HepG2 (cell line): ENCODE measurements around the gene SLC9A9. TPM values are rescaled to one million over a fixed set of nuclear protein-coding genes. Genes with fewer than 3 reads are reported as not detected.

Experiments used
- ATAC-seq: fragments of 200-7000 bp; cut with Tn5 transposase; 3 replicates; pipeline ENCODE4 v1.9.1; 2020; ENCODE audit warnings: mild to moderate bottlenecking, moderate library complexity
- BruUV-seq: library from RNA; stranded (reverse); fragments of 400-500 nt; replicated peaks from 2 replicates; lab custom pipeline; 2021; lab: Mats Ljungman, UMichigan
- CTCF ChIA-PET: fragments of 300-600 bp; formaldehyde crosslinking; extraction: SDS; loops from one replicate; lab custom pipeline; 2021; ENCODE audit warnings: low total read pairs, inconsistent platforms, low intra/inter-chr PET ratio; lab: Yijun Ruan, JAX
- POLR2A ChIA-PET: fragments of 350-600 bp; sonication (Branson Sonifier 250); formaldehyde crosslinking; loops from one replicate; lab custom pipeline; 2020; ENCODE audit warnings: antibody characterized with exemption, inconsistent platforms; lab: Yijun Ruan, JAX
- DNase-seq: peaks from one replicate; pipeline ENCODE4 v3.0.0-alpha.2; 2015; ENCODE audit warnings: low spot score
- FAIRE-seq: peaks from 3 replicates; lab custom pipeline; 2011; peaks lifted over from hg19 to GRCh38; lab: Jason Lieb, UNC
- H2AFZ ChIP-seq: one replicate; pipeline ENCODE4 v1.6.1; 2011; ENCODE audit warnings: low read length, inconsistent platforms
- H3K27ac ChIP-seq: fragments of 300-600 bp; 3 replicates; pipeline ENCODE4 v1.8.0; 2011; ENCODE audit warnings: mixed run types, mild to moderate bottlenecking, mixed read lengths, low read length, inconsistent platforms; ENCODE audit not compliant: insufficient read depth; ENCODE audit errors: extremely low read length
- H3K27me3 ChIP-seq, 2 experiments: fragments of 200-600 bp in 1 of 2; 2 replicates in 1 of 2; 3 replicates in 1 of 2; pipeline versions ENCODE4 v1.6.0 to v1.8.0; 2011; ENCODE audit warnings: low read length in 2 of 2, mild to moderate bottlenecking in 2 of 2, moderate library complexity in 2 of 2, inconsistent platforms in 1 of 2; ENCODE audit not compliant: insufficient read depth in 2 of 2, control insufficient read depth in 1 of 2
- H3K36me3 ChIP-seq, 2 experiments: fragments of 200-600 bp in 1 of 2; replicated peaks in 1 of 2; 2 replicates in 1 of 2; 3 replicates in 1 of 2; pipeline versions ENCODE4 v1.5.1 to v1.8.0; 2011; ENCODE audit warnings: low read length in 2 of 2, inconsistent platforms in 1 of 2; ENCODE audit not compliant: insufficient read depth in 2 of 2, control insufficient read depth in 1 of 2
- H3K4me1 ChIP-seq: 2 replicates; pipeline ENCODE4 v1.5.1; 2012; ENCODE audit warnings: low read length, inconsistent platforms; ENCODE audit not compliant: insufficient read depth
- H3K4me2 ChIP-seq: 2 replicates; pipeline ENCODE4 v1.6.0; 2011; ENCODE audit warnings: low read depth, low read length, inconsistent platforms
- H3K4me3 ChIP-seq, 3 experiments: fragments of 200-600 bp in 1 of 3; sonication (generic), shearing (Covaris generic) in 1 of 3; replicated peaks in 1 of 3; 2 replicates each; pipeline ENCODE4 v1.5.1; 2011 to 2016; ENCODE audit warnings: low read length in 3 of 3, inconsistent platforms in 2 of 3, low read depth in 2 of 3, mild to moderate bottlenecking in 2 of 3, control low read depth in 1 of 3, mixed read lengths in 1 of 3; ENCODE audit not compliant: insufficient read depth in 1 of 3
- H3K79me2 ChIP-seq: one replicate; pipeline ENCODE4 v1.6.1; 2011; ENCODE audit warnings: low read length, inconsistent platforms; ENCODE audit not compliant: insufficient read depth
- H3K9ac ChIP-seq: 2 replicates; pipeline ENCODE4 v1.6.0; 2011; ENCODE audit warnings: mild to moderate bottlenecking, low read depth, low read length, inconsistent platforms; ENCODE audit not compliant: insufficient read depth
- H3K9me3 ChIP-seq: 2 replicates; pipeline ENCODE4 v1.5.1; 2012; ENCODE audit warnings: mild to moderate bottlenecking, low read length
- H4K20me1 ChIP-seq: 2 replicates; pipeline ENCODE4 v1.6.0; 2011; ENCODE audit warnings: inconsistent platforms, mild to moderate bottlenecking, low read length, moderate library complexity; ENCODE audit not compliant: insufficient read depth
- ARNT2 ChIP-seq: sonication (generic); formaldehyde crosslinking; IDR thresholded peaks from 2 replicates; pipeline ENCODE4 v1.8.0; 2022; ENCODE audit warnings: mild to moderate bottlenecking, low read depth, missing genetic modification reagents, moderate library complexity
- HOXD1 ChIP-seq: sonication (generic); formaldehyde crosslinking; IDR thresholded peaks from 2 replicates; pipeline ENCODE4 v1.5.0; 2020; ENCODE audit warnings: missing genetic modification reagents
- NFRKB ChIP-seq: fragments of 450-650 bp; IDR thresholded peaks from 2 replicates; pipeline ENCODE4 v1.6.1; 2017
- NR2F2 ChIP-seq: IDR thresholded peaks from 2 replicates; pipeline ENCODE4 v1.6.1; 2012; ENCODE audit warnings: low read depth, inconsistent platforms, borderline replicate concordance
- PTBP1 ChIP-seq: fragments of 200-400 bp; formaldehyde crosslinking; IDR thresholded peaks from 2 replicates; pipeline ENCODE4 v1.6.1; 2018; ENCODE audit warnings: low read length, low read depth; ENCODE audit not compliant: poor library complexity, severe bottlenecking
- REXO4 ChIP-seq: sonication (generic); formaldehyde crosslinking; IDR thresholded peaks from 2 replicates; pipeline ENCODE4 v1.8.0; 2022; ENCODE audit warnings: missing genetic modification reagents, mild to moderate bottlenecking, borderline replicate concordance
- ZC3H13 ChIP-seq: sonication (generic); formaldehyde crosslinking; IDR thresholded peaks from 2 replicates; pipeline ENCODE4 v1.8.1; 2023; ENCODE audit warnings: mild to moderate bottlenecking, missing genetic modification reagents, moderate library complexity
- ZNF121 ChIP-seq: sonication (generic); formaldehyde crosslinking; IDR thresholded peaks from 2 replicates; pipeline ENCODE4 v1.5.0; 2020; ENCODE audit warnings: mild to moderate bottlenecking, missing genetic modification reagents
- ZNF331 ChIP-seq: sonication (generic); formaldehyde crosslinking; IDR thresholded peaks from 2 replicates; pipeline ENCODE4 v1.4.0; 2020; ENCODE audit warnings: missing genetic modification reagents
- ZNF343 ChIP-seq: sonication (generic); formaldehyde crosslinking; IDR thresholded peaks from 2 replicates; pipeline ENCODE4 v1.4.0; 2020; ENCODE audit warnings: mild to moderate bottlenecking, missing genetic modification reagents
- ZNF562 ChIP-seq: sonication (generic); formaldehyde crosslinking; IDR thresholded peaks from 2 replicates; pipeline ENCODE4 v1.8.0; 2022; ENCODE audit warnings: missing genetic modification reagents, borderline replicate concordance
- WGBS: methylation state at CpG from one replicate; pipeline ENCODE4 v1.1.6; 2017; ENCODE audit warnings: low lambda C conversion rate; 5-methylcytosine and 5-hydroxymethylcytosine counted together
- in situ Hi-C: cut with HindIII; loops from 2 replicates; pipeline ENCODE4 v1.10.0; 2017; ENCODE audit warnings: low pct_unique_long_range_greater_than_20kb; ENCODE audit not compliant: extremely low pct_ligation_motif_present
- intact Hi-C: fragments of 100-400 bp; cut with micrococcal nuclease; formaldehyde crosslinking; loops from one replicate; pipeline ENCODE4 v1.10.0; 2022; ENCODE audit not compliant: unreplicated experiment
- polyA plus RNA-seq, 8 experiments: library from polyadenylated mRNA; depleted of rRNA in 3 of 8; stranded (reverse) in 7 of 8; unstranded in 1 of 8; fragments of >200 nt; fragmentation: Illumina TruSeq in 4 of 8; extraction: Trizol in 4 of 8; gene quantifications; 2 replicates each; pipeline versions ENCODE4 v1.2.1 to v1.2.3, GENCODE V29; 2011 to 2016; ENCODE audit warnings: low read depth in 4 of 8, missing spikeins in 1 of 8, mixed read lengths in 1 of 8; ENCODE audit not compliant: insufficient read depth in 1 of 8
- total RNA-seq, 5 experiments: library from RNA; depleted of rRNA; stranded (reverse); fragments of >200 nt; fragmentation: Illumina TruSeq; extraction: Trizol; gene quantifications; 2 replicates each; pipeline ENCODE4 v1.2.3, GENCODE V29; 2016; ENCODE audit warnings: low read depth in 1 of 5
- TF ChIP-seq, protein P1 (sequence below): sonication (generic); formaldehyde crosslinking; IDR thresholded peaks from 2 replicates; pipeline ENCODE4 v1.4.0; 2020; ENCODE audit warnings: missing genetic modification reagents, mild to moderate bottlenecking, borderline replicate concordance
- TF ChIP-seq, protein P2 (sequence below): sonication (generic); formaldehyde crosslinking; IDR thresholded peaks from 2 replicates; pipeline ENCODE4 v1.4.0; 2020; ENCODE audit warnings: missing genetic modification reagents, borderline replicate concordance
- TF ChIP-seq, protein P3 (sequence below): sonication (generic); formaldehyde crosslinking; IDR thresholded peaks from 2 replicates; pipeline ENCODE4 v1.8.0; 2022; ENCODE audit warnings: missing genetic modification reagents, mild to moderate bottlenecking, moderate library complexity, borderline replicate concordance
- TF ChIP-seq, protein P4 (sequence below): sonication (generic); formaldehyde crosslinking; IDR thresholded peaks from 2 replicates; pipeline ENCODE4 v1.8.0; 2022; ENCODE audit warnings: mild to moderate bottlenecking, missing genetic modification reagents, borderline replicate concordance

Gene SLC9A9
- total and polyA plus RNA-seq, 2 of the 13 experiments (the other 11 are each of a cell fraction or from before 2014, with no cell fraction given), result not detected

DNA sequence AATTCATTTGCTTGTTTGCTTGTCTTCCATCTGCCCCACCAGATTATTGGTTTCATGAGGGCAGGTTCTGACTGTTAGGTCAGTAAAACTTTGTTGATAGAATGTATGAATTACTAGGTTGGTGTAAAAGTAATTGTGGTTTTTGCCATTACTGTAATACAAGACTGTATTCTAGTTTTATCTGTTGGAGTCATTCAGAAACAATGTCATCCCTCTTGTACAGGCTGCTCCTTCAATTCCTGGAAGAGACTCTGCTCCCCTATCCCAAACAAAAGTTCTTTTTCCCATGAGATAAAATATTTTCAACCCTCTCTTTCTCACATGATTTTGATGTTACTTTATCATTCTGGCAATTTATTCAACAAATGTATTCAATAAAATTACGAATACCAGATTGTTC is 613.7 kb downstream of the SLC9A9 start:
- BruUV-seq, result no TSS peak
- Histone ChIP-seq H3K4me1 (no peaks in the 10 kb centered on the region), H2AFZ (no peak overlapping the region), H3K27me3 (no peaks in the 10 kb centered on the region), H3K9me3 (no peaks in the 10 kb centered on the region), H3K4me3 (no peak overlapping the region), H3K36me3 (no peaks in the 10 kb centered on the region), H3K79me2 (no peaks in the 10 kb centered on the region), H3K27ac (no peak overlapping the region), H4K20me1 (no peaks in the 10 kb centered on the region), H3K4me2 (no peak overlapping the region), H3K9ac (no peak overlapping the region)
- 0% methylated on average over 1 of the region's 1 CpG for WGBS
- no peak for ATAC-seq
- intact Hi-C loops (no loop called here), in situ Hi-C loops (no loop called here)
- CTCF ChIA-PET, result no interaction called here
- POLR2A ChIA-PET, result no interaction called here
- TF ChIP-seq ZNF562 (CRISPR knock-in tag) (no peak), HOXD1 (CRISPR knock-in tag) (no peak), ZNF121 (CRISPR knock-in tag) (no peak), REXO4 (CRISPR knock-in tag) (no peak), ZNF343 (CRISPR knock-in tag) (no peak), ZNF331 (CRISPR knock-in tag) (no peak), NFRKB (no peak), ARNT2 (CRISPR knock-in tag) (no peak), PTBP1 (no peak), ZC3H13 (CRISPR knock-in tag) (no peak), NR2F2 (no peak)
- TF ChIP-seq, protein P1, sequence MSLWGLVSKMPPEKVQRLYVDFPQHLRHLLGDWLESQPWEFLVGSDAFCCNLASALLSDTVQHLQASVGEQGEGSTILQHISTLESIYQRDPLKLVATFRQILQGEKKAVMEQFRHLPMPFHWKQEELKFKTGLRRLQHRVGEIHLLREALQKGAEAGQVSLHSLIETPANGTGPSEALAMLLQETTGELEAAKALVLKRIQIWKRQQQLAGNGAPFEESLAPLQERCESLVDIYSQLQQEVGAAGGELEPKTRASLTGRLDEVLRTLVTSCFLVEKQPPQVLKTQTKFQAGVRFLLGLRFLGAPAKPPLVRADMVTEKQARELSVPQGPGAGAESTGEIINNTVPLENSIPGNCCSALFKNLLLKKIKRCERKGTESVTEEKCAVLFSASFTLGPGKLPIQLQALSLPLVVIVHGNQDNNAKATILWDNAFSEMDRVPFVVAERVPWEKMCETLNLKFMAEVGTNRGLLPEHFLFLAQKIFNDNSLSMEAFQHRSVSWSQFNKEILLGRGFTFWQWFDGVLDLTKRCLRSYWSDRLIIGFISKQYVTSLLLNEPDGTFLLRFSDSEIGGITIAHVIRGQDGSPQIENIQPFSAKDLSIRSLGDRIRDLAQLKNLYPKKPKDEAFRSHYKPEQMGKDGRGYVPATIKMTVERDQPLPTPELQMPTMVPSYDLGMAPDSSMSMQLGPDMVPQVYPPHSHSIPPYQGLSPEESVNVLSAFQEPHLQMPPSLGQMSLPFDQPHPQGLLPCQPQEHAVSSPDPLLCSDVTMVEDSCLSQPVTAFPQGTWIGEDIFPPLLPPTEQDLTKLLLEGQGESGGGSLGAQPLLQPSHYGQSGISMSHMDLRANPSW (CRISPR knock-in tag), result no peak
- TF ChIP-seq, protein P2, sequence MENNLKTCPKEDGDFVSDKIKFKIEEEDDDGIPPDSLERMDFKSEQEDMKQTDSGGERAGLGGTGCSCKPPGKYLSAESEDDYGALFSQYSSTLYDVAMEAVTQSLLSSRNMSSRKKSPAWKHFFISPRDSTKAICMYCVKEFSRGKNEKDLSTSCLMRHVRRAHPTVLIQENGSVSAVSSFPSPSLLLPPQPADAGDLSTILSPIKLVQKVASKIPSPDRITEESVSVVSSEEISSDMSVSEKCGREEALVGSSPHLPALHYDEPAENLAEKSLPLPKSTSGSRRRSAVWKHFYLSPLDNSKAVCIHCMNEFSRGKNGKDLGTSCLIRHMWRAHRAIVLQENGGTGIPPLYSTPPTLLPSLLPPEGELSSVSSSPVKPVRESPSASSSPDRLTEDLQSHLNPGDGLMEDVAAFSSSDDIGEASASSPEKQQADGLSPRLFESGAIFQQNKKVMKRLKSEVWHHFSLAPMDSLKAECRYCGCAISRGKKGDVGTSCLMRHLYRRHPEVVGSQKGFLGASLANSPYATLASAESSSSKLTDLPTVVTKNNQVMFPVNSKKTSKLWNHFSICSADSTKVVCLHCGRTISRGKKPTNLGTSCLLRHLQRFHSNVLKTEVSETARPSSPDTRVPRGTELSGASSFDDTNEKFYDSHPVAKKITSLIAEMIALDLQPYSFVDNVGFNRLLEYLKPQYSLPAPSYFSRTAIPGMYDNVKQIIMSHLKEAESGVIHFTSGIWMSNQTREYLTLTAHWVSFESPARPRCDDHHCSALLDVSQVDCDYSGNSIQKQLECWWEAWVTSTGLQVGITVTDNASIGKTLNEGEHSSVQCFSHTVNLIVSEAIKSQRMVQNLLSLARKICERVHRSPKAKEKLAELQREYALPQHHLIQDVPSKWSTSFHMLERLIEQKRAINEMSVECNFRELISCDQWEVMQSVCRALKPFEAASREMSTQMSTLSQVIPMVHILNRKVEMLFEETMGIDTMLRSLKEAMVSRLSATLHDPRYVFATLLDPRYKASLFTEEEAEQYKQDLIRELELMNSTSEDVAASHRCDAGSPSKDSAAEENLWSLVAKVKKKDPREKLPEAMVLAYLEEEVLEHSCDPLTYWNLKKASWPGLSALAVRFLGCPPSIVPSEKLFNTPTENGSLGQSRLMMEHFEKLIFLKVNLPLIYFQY (CRISPR knock-in tag), result no peak
- TF ChIP-seq, protein P3, sequence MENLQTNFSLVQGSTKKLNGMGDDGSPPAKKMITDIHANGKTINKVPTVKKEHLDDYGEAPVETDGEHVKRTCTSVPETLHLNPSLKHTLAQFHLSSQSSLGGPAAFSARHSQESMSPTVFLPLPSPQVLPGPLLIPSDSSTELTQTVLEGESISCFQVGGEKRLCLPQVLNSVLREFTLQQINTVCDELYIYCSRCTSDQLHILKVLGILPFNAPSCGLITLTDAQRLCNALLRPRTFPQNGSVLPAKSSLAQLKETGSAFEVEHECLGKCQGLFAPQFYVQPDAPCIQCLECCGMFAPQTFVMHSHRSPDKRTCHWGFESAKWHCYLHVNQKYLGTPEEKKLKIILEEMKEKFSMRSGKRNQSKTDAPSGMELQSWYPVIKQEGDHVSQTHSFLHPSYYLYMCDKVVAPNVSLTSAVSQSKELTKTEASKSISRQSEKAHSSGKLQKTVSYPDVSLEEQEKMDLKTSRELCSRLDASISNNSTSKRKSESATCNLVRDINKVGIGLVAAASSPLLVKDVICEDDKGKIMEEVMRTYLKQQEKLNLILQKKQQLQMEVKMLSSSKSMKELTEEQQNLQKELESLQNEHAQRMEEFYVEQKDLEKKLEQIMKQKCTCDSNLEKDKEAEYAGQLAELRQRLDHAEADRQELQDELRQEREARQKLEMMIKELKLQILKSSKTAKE (CRISPR knock-in tag), result no peak
- TF ChIP-seq, protein P4, sequence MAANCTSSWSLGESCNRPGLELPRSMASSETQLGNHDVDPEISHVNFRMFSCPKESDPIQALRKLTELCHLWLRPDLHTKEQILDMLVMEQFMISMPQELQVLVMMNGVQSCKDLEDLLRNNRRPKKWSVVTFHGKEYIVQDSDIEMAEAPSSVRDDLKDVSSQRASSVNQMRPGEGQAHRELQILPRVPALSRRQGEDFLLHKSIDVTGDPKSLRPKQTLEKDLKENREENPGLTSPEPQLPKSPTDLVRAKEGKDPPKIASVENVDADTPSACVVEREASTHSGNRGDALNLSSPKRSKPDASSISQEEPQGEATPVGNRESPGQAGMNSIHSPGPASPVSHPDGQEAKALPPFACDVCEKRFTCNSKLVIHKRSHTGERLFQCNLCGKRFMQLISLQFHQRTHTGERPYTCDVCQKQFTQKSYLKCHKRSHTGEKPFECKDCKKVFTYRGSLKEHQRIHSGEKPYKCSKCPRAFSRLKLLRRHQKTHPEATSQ (CRISPR knock-in tag), result no peak
- FAIRE-seq, result no peak
- no peak for DNase-seq
